ENCODE data around the gene DSCAM.

The DSCAM gene

GRCh38 chr21:40438616-40439015, 408.3 kb downstream of the DSCAM start:
- DNase-seq, result no peak

- no peak for DNase-seq
Measured at GRCh38 chr21:40436261-40436660, 410.7 kb downstream of the DSCAM start.

GRCh38 chr21:40433538-40433937, 413.4 kb downstream of the DSCAM start:
- DNase-seq, result no peak

GRCh38 chr21:40425981-40426380, 421.0 kb downstream of the DSCAM start:
- no peak for DNase-seq

GRCh38 chr21:40422896-40423635, 423.9 kb downstream of the DSCAM start:
- DNase-seq, result no peak

- no peak for DNase-seq
Measured at GRCh38 chr21:40421121-40421520, 425.8 kb downstream of the DSCAM start.

GRCh38 chr21:40416572-40416971, 430.4 kb downstream of the DSCAM start:
- no peak for DNase-seq

- DNase-seq, result no peak
Measured at GRCh38 chr21:40408561-40408960, 438.4 kb downstream of the DSCAM start.

- no peak for DNase-seq
Measured at GRCh38 chr21:40404396-40404800, 442.6 kb downstream of the DSCAM start.

- DNase-seq, result no peak
Measured at GRCh38 chr21:40402884-40403582, 443.9 kb downstream of the DSCAM start.

- DNase-seq, result no peak
Measured at GRCh38 chr21:40395732-40396131, 451.2 kb downstream of the DSCAM start.

- DNase-seq, result no peak
Measured at GRCh38 chr21:40393066-40393465, 453.9 kb downstream of the DSCAM start.

- DNase-seq, result no peak
Measured at GRCh38 chr21:40388046-40388445, 458.9 kb downstream of the DSCAM start.

GRCh38 chr21:40386981-40387747, 459.8 kb downstream of the DSCAM start:
- DNase-seq, result no peak

GRCh38 chr21:40386294-40386911, 460.6 kb downstream of the DSCAM start:
- peak; percentile 75 for DNase-seq

- DNase-seq, result no peak
Measured at GRCh38 chr21:40385883-40386282, 461.1 kb downstream of the DSCAM start.

- DNase-seq, result no peak
Measured at GRCh38 chr21:40383951-40384350, 463.0 kb downstream of the DSCAM start.

GRCh38 chr21:40381111-40381510, 465.8 kb downstream of the DSCAM start:
- no peak for DNase-seq

GRCh38 chr21:40379881-40380810, 466.8 kb downstream of the DSCAM start:
- no peak for DNase-seq

GRCh38 chr21:40377135-40377534, 469.8 kb downstream of the DSCAM start:
- no peak for DNase-seq

- DNase-seq, result no peak
Measured at GRCh38 chr21:40373761-40374160, 473.2 kb downstream of the DSCAM start.

GRCh38 chr21:40372506-40372905, 474.5 kb downstream of the DSCAM start:
- no peak for DNase-seq
